ENCODE measurements around the gene RPS6KB2.

RPS6KB2 gene

GRCh38 chr11:67428052-67429001 lies at the start of gene RPS6KB2:
RPS6KB2 (plus strand) TSS chr11:67428494; CDS start chr11:67428546, 52 bp downstream.
- peak; percentile 100 for DNase-seq

GRCh38 chr11:67378544-67378943 lies 49.8 kb upstream of the RPS6KB2 start:
- DNase-seq: no peak

GRCh38 chr11:67379061-67380058 lies 48.9 kb upstream of the RPS6KB2 start:
- DNase-seq: no peak

GRCh38 chr11:67381244-67381972 lies 46.9 kb upstream of the RPS6KB2 start:
- DNase-seq: no peak

- DNase-seq: peak; percentile 88
These were observed 45.8 kb upstream of the RPS6KB2 start for GRCh38 chr11:67382276-67383136.

GRCh38 chr11:67384851-67385366 lies 43.4 kb upstream of the RPS6KB2 start:
- no peak for DNase-seq

- no peak for DNase-seq
These were observed 41.2 kb upstream of the RPS6KB2 start for GRCh38 chr11:67387069-67387468.

GRCh38 chr11:67387518-67387917 lies 40.8 kb upstream of the RPS6KB2 start:
- no peak for DNase-seq

GRCh38 chr11:67389477-67389876 lies 38.8 kb upstream of the RPS6KB2 start:
- DNase-seq: peak; percentile 60 to 76

GRCh38 chr11:67390947-67391303 lies 37.4 kb upstream of the RPS6KB2 start:
- DNase-seq: no peak

- peak; percentile 93 to 94 for DNase-seq
These were observed 36.8 kb upstream of the RPS6KB2 start, which contains the start of gene RAD9A for GRCh38 chr11:67391304-67392182. RAD9A (plus strand) TSS chr11:67391986; CDS start chr11:67392045, 59 bp downstream.

- DNase-seq: no peak
These were observed 36.0 kb upstream of the RPS6KB2 start for GRCh38 chr11:67392183-67392715.

- DNase-seq: no peak
These were observed 34.9 kb upstream of the RPS6KB2 start for GRCh38 chr11:67393437-67393836.

GRCh38 chr11:67393990-67394389 lies 34.3 kb upstream of the RPS6KB2 start:
- DNase-seq: no peak

- DNase-seq: no peak
These were observed 32.6 kb upstream of the RPS6KB2 start for GRCh38 chr11:67395555-67396258.

GRCh38 chr11:67396259-67396581 lies 32.1 kb upstream of the RPS6KB2 start:
- no peak for DNase-seq

GRCh38 chr11:67396587-67397389 lies 31.5 kb upstream of the RPS6KB2 start:
- DNase-seq: no peak

- no peak for DNase-seq
These were observed 30.8 kb upstream of the RPS6KB2 start for GRCh38 chr11:67397536-67397935.
